Stimulated activated CD8-positive, alpha-beta memory T cell treated with anti-CD3 and anti-CD28 coated beads, Interleukin-4, amount 100 ng/mL, for 48 hours (primary cell): Measurements from ENCODE around the gene SSX2.
"Not testable (repeated sequence)": the region's sequence is repeated elsewhere in the genome, so short reads cannot be mapped to it uniquely, and the experiment has no call there.

Experiments used
- DNase-seq: peaks from one replicate; pipeline ENCODE4 v3.0.0-alpha.2; 2020

SSX2 gene, protein sequence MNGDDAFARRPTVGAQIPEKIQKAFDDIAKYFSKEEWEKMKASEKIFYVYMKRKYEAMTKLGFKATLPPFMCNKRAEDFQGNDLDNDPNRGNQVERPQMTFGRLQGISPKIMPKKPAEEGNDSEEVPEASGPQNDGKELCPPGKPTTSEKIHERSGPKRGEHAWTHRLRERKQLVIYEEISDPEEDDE

DNA sequence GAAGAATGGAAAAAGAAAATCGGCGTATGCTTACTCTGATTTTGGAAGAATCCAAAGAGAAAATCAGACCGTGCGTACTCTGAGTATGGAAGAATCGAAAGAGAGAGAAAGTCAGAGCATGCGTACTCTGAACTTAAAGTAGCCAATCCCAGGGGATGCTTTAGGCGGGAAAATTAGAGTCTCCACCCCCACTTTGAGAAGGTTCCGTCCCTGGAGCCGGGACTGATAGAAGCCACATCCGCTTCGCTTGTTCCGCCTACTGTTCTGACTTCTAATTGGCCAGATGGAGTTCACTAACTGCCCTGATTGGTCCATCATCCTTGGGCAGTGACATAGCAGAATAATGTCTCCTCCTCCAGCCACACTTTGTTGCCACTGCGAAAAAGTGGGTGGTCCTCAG lies at the start of gene SSX2:
SSX2 (minus strand) TSS at position 101 of the 400 bp plus-strand sequence. CDS start 1,429 bp downstream, outside the sequence.
- DNase-seq = not testable (repeated sequence)

DNA sequence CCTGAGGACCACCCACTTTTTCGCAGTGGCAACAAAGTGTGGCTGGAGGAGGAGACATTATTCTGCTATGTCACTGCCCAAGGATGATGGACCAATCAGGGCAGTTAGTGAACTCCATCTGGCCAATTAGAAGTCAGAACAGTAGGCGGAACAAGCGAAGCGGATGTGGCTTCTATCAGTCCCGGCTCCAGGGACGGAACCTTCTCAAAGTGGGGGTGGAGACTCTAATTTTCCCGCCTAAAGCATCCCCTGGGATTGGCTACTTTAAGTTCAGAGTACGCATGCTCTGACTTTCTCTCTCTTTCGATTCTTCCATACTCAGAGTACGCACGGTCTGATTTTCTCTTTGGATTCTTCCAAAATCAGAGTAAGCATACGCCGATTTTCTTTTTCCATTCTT lies 44.0 kb upstream of the SSX2 start, which contains the start of gene SSX2B:
SSX2B (plus strand) TSS at position 301 of the 400 bp plus-strand sequence. CDS start 1,429 bp downstream, outside the sequence.
- not testable (repeated sequence) for DNase-seq

DNA sequence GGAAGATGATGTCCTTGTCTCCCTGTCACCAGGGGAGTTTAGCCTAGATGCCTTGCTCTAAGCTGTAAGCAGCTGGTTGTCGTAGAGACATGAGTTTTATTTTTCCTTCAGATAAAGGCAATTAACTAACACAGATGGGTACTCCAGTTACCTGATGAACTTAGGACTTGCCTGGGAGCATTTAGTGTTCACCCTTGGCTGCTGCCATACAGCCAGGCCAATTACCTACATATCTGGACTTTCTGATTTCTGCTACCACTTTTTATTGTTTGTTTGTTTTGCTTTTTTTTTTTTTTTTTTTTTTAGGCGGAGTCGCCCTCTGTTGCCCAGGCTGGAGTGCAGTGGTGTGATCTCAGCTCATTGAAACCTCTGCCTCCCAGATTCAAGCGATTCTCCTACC lies 14.9 kb downstream of the SSX2 start:
- DNase-seq = not testable (repeated sequence)

DNA sequence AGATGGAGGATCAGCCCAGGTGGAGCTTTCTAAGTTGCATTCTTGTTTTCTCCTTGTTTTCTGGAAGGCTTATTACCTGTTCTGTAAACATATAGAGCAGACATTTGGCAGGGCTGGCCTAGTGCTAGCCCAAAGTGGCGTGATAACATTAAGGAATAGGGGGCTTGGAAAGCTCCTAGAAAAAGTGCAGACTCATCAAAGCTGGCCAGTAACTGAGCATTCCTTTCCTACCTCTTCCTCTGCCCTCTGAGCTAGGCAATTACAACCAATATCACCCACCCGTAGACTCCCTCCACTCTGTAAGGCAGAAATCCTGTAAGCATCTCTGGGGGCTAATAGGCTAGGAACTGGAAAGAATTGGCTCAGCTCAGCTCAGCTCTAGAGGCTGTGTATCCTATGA lies 44.8 kb downstream of the SSX2 start:
- not testable (repeated sequence) for DNase-seq

DNA sequence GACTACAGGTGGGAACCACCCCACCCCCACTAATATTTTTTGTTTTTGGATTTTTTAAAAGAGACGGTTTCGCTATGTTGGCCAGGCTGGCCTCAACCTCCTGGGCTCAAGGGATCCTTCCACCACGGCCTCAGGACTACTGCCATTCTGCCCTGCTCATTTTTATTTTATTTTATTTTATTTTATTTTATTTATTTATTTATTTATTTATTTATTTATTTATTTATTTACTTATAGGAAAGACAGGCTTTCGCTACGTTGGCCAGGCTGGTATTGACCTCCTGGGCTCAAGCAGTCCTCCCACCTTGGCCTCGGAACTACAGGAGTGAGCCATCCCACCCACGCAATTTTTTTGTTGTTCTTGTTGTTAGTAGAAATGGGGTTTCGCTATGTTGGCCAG lies 51.5 kb downstream of the SSX2 start:
- not testable (repeated sequence) for DNase-seq

DNA sequence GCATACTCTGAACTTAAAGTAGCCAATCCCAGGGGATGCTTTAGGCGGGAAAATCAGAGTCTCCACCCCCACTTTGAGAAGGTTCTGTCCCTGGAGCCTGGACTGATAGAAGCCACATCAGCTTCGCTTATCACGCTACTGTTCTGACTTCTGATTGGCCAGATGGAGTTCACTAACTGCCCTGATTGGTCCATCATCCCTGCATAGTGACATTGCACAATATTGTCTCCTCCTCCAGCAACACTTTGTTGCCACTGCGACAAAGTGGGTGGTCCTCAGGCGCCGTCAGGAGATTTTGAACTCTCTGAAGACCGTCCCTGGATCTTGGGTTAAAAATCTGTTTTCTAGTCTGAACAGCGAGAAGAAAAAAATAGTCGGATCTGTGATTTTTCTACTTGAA lies 52.2 kb downstream of the SSX2 start, which contains the start of gene SSX7:
SSX7 (minus strand) TSS at position 101 of the 400 bp plus-strand sequence. CDS start 1,428 bp downstream, outside the sequence.
- not testable (repeated sequence) for DNase-seq

DNA sequence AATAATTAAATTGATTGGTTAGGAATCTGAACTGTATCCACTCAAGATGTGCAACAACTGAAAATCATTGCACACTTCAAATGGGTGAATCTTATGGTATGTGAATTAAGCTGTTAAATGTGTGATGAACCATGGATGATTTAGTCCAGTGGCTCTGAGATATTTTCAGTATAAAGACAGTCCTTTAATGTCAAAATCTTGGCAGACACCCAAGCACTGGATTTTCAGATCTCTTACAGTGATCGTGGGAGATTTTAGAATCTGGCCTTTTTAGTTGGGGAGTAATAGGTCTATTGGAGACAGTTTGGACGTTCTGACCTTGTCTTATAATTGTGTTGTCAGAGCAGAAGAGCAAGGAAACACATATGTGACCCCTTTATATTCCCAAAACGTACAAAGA lies 56.3 kb downstream of the SSX2 start:
- not testable (repeated sequence) for DNase-seq

DNA sequence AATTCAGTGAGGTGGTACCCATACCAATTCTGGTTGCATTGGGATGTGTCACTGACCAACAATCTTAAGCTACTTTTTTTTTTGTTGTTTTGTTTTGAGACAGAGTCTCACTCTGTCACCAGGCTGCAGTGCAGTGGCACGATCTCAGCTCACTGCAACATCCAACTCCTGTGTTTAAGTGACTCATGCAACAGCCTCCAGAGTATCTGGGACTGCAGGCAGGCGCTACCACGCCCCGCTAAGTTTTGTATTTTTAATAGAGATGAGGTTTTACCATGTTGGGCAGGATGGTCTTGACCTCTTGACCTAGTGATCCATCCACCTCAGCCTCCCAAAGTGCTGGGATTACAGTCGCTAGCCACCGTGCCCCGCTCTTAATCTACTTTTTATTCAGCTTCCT lies 58.0 kb downstream of the SSX2 start:
- not testable (repeated sequence) for DNase-seq
